Stomach (tissue), 4 donors: ENCODE measurements around the gene MYPN.

Experiments
- EP300 ChIP-seq: sonication (generic); formaldehyde crosslinking; IDR thresholded peaks from one replicate; pipeline ENCODE4 v1.6.1; 2017; ENCODE audit warnings: antibody characterized with exemption
- POLR2A ChIP-seq, 4 donors: fragments of 450-650 bp; IDR thresholded peaks; one replicate each; pipeline ENCODE4 v1.6.1; 2016; ENCODE audit warnings: antibody characterized with exemption in 4 of 4, control low read depth in 2 of 4, mild to moderate bottlenecking in 1 of 4, moderate library complexity in 1 of 4
- POLR2AphosphoS5 ChIP-seq, 3 donors: sonication (generic); formaldehyde crosslinking; IDR thresholded peaks; one replicate each; pipeline ENCODE4 v1.6.1; 2016; ENCODE audit warnings: antibody characterized with exemption in 3 of 3
- TF ChIP-seq, protein P1 (sequence below), 7 experiments: fragments of 450-650 bp in 4 of 7; fragments of 200-600 bp in 3 of 7; sonication (generic) in 3 of 7; IDR thresholded peaks; one replicate each; pipeline ENCODE4 v1.5.1; 2016 to 2019; ENCODE audit warnings: antibody characterized with exemption in 7 of 7, control low read depth in 2 of 7, mild to moderate bottlenecking in 1 of 7

DNA sequence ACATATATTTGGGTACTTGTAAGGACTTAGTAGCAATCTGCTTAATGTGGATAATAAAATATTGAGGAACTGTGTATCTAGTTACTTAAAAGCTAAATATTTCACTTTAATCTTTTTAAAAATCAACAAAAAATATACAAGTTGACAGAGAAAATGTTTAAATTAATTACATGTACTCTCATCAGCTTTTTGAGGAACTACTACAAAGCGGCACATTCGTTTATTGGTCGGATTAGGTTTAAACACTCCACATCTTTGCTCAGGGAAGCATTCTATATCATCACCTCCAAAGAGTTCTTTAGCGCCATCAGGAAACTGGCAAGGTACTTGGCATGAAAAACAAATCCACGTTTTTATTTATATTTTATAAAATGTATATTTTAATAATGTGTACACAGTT is 121.0 kb downstream of the MYPN start:
- no peak for TF ChIP-seq POLR2AphosphoS5 (IDR thresholded peaks at IDR 0.05)
- TF ChIP-seq, protein P1, sequence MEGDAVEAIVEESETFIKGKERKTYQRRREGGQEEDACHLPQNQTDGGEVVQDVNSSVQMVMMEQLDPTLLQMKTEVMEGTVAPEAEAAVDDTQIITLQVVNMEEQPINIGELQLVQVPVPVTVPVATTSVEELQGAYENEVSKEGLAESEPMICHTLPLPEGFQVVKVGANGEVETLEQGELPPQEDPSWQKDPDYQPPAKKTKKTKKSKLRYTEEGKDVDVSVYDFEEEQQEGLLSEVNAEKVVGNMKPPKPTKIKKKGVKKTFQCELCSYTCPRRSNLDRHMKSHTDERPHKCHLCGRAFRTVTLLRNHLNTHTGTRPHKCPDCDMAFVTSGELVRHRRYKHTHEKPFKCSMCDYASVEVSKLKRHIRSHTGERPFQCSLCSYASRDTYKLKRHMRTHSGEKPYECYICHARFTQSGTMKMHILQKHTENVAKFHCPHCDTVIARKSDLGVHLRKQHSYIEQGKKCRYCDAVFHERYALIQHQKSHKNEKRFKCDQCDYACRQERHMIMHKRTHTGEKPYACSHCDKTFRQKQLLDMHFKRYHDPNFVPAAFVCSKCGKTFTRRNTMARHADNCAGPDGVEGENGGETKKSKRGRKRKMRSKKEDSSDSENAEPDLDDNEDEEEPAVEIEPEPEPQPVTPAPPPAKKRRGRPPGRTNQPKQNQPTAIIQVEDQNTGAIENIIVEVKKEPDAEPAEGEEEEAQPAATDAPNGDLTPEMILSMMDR (IDR thresholded peaks at IDR 0.05): no peak
- no peak for TF ChIP-seq EP300
- no peak for TF ChIP-seq POLR2A (IDR thresholded peaks at IDR 0.05)
